CD4-positive, alpha-beta memory T cell (primary cell): ENCODE data around the gene ETDA. TPM values are rescaled to one million over a fixed set of nuclear protein-coding genes. Genes with fewer than 3 reads are reported as not detected.
"Not testable (repeated sequence)": the region's sequence is repeated elsewhere in the genome, so short reads cannot be mapped to it uniquely, and the experiment has no call there.

Source experiments
- CTCF ChIA-PET: fragments of 350-600 bp; sonication (Branson Sonifier 250); formaldehyde crosslinking; loops from one replicate; lab custom pipeline; 2021; ENCODE audit warnings: inconsistent platforms; ENCODE audit not compliant: partially characterized antibody; lab: Charles Lee
- POLR2A ChIA-PET: fragments of 350-600 bp; sonication (Branson Sonifier 250); formaldehyde crosslinking; loops from one replicate; lab custom pipeline; 2021; ENCODE audit not compliant: partially characterized antibody; lab: Charles Lee
- DNase-seq, 5 donors: peaks; one replicate each; pipeline versions ENCODE4 v3.0.0 to v3.0.0-alpha.2; 2020 to 2022; ENCODE audit warnings: mixed read lengths in 1 of 5
- H3K27ac ChIP-seq: one replicate; pipeline ENCODE4 v1.7.0; 2013; ENCODE audit warnings: low read depth, low read length
- H3K27me3 ChIP-seq: 2 replicates; pipeline ENCODE4 v1.7.0; 2013; ENCODE audit warnings: mild to moderate bottlenecking, low read length, moderate library complexity; ENCODE audit not compliant: insufficient read depth
- H3K36me3 ChIP-seq: 2 replicates; pipeline ENCODE4 v1.7.0; 2013; ENCODE audit warnings: mild to moderate bottlenecking, low read length, moderate library complexity; ENCODE audit not compliant: insufficient read depth
- H3K4me1 ChIP-seq: 2 replicates; pipeline ENCODE4 v1.7.0; 2013; ENCODE audit warnings: mild to moderate bottlenecking, low read length, moderate library complexity; ENCODE audit not compliant: insufficient read depth
- H3K4me3 ChIP-seq, 2 donors: one replicate each; pipeline ENCODE4 v1.7.0; 2013; ENCODE audit warnings: low read length in 2 of 2, mild to moderate bottlenecking in 1 of 2
- H3K9me3 ChIP-seq, 2 donors: one replicate each; pipeline ENCODE4 v1.7.0; 2013; ENCODE audit warnings: low read length in 2 of 2, control low read depth in 1 of 2; ENCODE audit not compliant: control insufficient read depth in 1 of 2
- H3K27ac Mint-ChIP-seq, 7 donors: one replicate each; pipeline ENCODE4 v1.8.0; 2020 to 2021; ENCODE audit warnings: mixed read lengths in 7 of 7, mild to moderate bottlenecking in 6 of 7, inconsistent platforms in 3 of 7, moderate library complexity in 3 of 7
- H3K27me3 Mint-ChIP-seq, 2 donors: one replicate each; pipeline ENCODE4 v1.8.0; 2020 to 2021; ENCODE audit warnings: mixed read lengths in 2 of 2
- H3K36me3 Mint-ChIP-seq, 2 donors: one replicate each; pipeline ENCODE4 v1.8.0; 2020 to 2021; ENCODE audit warnings: mixed read lengths in 2 of 2, inconsistent platforms in 1 of 2, mild to moderate bottlenecking in 1 of 2
- H3K4me1 Mint-ChIP-seq, 4 donors: one replicate each; pipeline ENCODE4 v1.8.0; 2020 to 2021; ENCODE audit warnings: mixed read lengths in 4 of 4, mild to moderate bottlenecking in 1 of 4
- H3K4me3 Mint-ChIP-seq, 8 donors: one replicate each; pipeline ENCODE4 v1.8.0; 2020 to 2021; ENCODE audit warnings: mixed read lengths in 8 of 8, mild to moderate bottlenecking in 7 of 8, moderate library complexity in 6 of 8, inconsistent platforms in 3 of 8
- H3K9me3 Mint-ChIP-seq, 8 donors: one replicate each; pipeline ENCODE4 v1.8.0; 2020 to 2021; ENCODE audit warnings: mixed read lengths in 8 of 8, mild to moderate bottlenecking in 5 of 8, inconsistent platforms in 3 of 8, moderate library complexity in 1 of 8
- intact Hi-C: fragments of 100-400 bp; cut with micrococcal nuclease; formaldehyde crosslinking; loops from one replicate; pipeline ENCODE4 v1.15.1; 2023
- polyA plus RNA-seq, 2 donors: library from polyadenylated mRNA; unstranded; fragments of 300-500 nt; fragmentation: Illumina TruSeq; gene quantifications; one replicate each; pipeline ENCODE4 v1.2.3, GENCODE V29; 2021
- total RNA-seq, 2 experiments: library from RNA; stranded (reverse); gene quantifications; one replicate each; pipeline ENCODE4 v1.2.3, GENCODE V29; 2021

The ETDA gene
- not detected for total RNA-seq
- not detected for polyA plus RNA-seq

GRCh38 chrX:135252011-135252518, at the start of gene ETDA:
TSS of gene ETDA (plus strand) at chrX:135252061. CDS start at chrX:135253277, 1,216 bp downstream.
- H3K9me3 ChIP-seq, H3K27me3 Mint-ChIP-seq, DNase-seq, H3K9me3 Mint-ChIP-seq, H3K36me3 ChIP-seq, H3K4me1 ChIP-seq, H3K4me3 ChIP-seq, intact Hi-C loops, H3K27me3 ChIP-seq, H3K4me3 Mint-ChIP-seq, H3K27ac Mint-ChIP-seq, H3K4me1 Mint-ChIP-seq, H3K36me3 Mint-ChIP-seq, H3K27ac ChIP-seq, POLR2A ChIA-PET, CTCF ChIA-PET: not testable (repeated sequence)

DNA sequence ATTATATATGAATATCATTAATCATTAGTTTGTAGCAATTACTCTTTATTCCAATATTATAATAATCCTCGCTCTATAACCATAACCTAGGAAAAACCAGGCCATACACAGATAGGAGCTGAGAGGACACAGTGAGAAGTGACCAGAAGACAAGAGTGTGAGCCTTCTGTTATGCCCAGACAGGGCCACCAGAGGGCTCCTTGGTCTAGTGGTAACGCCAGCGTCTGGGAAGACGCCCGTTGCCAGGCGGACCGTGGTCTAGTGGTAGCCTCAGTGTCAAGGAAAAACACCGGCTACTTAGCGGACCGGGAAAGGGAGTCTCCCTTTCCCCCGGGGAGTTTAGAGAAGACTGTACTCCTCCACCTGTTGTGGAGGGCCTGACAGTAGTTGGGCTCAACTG, 45.4 kb upstream of the ETDA start:
- H3K4me1 ChIP-seq, intact Hi-C loops, H3K36me3 Mint-ChIP-seq, H3K36me3 ChIP-seq, H3K9me3 ChIP-seq, POLR2A ChIA-PET, H3K27ac ChIP-seq, H3K27me3 ChIP-seq, H3K4me3 Mint-ChIP-seq, H3K27me3 Mint-ChIP-seq, H3K27ac Mint-ChIP-seq, H3K9me3 Mint-ChIP-seq, H3K4me1 Mint-ChIP-seq, H3K4me3 ChIP-seq: not testable (repeated sequence)
- CTCF ChIA-PET = interaction anchor here (1.5 to 1.6 kb wide), 2 partner anchors 269 kb away, joined by 6 to 7 read pairs; no protein-coding TSS in a partner anchor
- peak in 4 of 5 donors; percentile 1 to 43 (median 30) for DNase-seq

- Histone ChIP-seq H3K4me3 (no peak overlapping the region), H3K27me3 (no peaks in the 10 kb centered on the region), H3K36me3 (no peaks in the 10 kb centered on the region), H3K9me3 (no peaks in the 10 kb centered on the region), H3K4me1 (no peaks in the 10 kb centered on the region), H3K27ac (no peak overlapping the region)
- Mint-ChIP-seq H3K27ac (no peak overlapping the region), H3K4me3 (peak overlapping the region in 2 of 8 donors; percentile 20 to 39), H3K4me1 (peaks cover 0 to 3% (median 2%) of the 10 kb centered on the region in 4 donors), H3K36me3 (no peaks in the 10 kb centered on the region), H3K27me3 (peaks cover 2 to 3% of the 10 kb centered on the region in 2 donors), H3K9me3 (no peaks in the 10 kb centered on the region)
- ChIA-PET POLR2A (no interaction called here), CTCF (no interaction called here)
- no peak for DNase-seq
- intact Hi-C loops = no loop called here
These were observed 38.5 kb upstream of the ETDA start for GRCh38 chrX:135213200-135213844.

DNA sequence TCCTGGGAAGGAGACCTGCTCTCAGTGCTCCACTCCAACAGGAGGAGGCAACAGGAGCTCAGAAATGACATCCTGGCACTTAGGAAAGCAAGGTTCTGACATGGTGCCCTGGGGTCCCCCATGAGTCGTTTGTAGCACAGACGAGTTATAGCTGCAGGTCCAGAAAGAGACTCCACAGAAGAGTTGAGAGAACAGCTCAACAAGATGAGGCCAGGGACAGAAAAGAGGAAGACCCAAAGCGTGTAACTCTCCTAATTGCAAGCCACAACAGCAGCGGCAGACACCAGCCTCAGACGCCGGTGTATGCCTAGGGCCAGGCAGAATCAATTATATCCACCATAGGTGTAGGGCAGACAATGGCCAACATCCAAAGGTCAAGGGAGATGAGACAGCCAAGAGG, 5.9 kb upstream of the ETDA start:
- H3K9me3 Mint-ChIP-seq = not testable (repeated sequence)

GRCh38 chrX:135256087-135256684, 4.3 kb downstream of the ETDA start:
- DNase-seq, H3K36me3 Mint-ChIP-seq, H3K4me3 Mint-ChIP-seq, H3K27ac ChIP-seq, POLR2A ChIA-PET, H3K9me3 ChIP-seq, H3K27me3 ChIP-seq, H3K4me1 ChIP-seq, H3K36me3 ChIP-seq, intact Hi-C loops, H3K27ac Mint-ChIP-seq, H3K4me1 Mint-ChIP-seq, H3K4me3 ChIP-seq, CTCF ChIA-PET, H3K9me3 Mint-ChIP-seq, H3K27me3 Mint-ChIP-seq: not testable (repeated sequence)

More for the DNA sequence above, 5.9 kb upstream of the ETDA start:
- DNase-seq, H3K4me1 Mint-ChIP-seq, H3K4me3 ChIP-seq, H3K36me3 Mint-ChIP-seq, H3K4me3 Mint-ChIP-seq, H3K27me3 ChIP-seq, H3K27ac ChIP-seq, H3K36me3 ChIP-seq, H3K9me3 ChIP-seq, H3K27me3 Mint-ChIP-seq, POLR2A ChIA-PET, CTCF ChIA-PET, intact Hi-C loops, H3K27ac Mint-ChIP-seq, H3K4me1 ChIP-seq: not testable (repeated sequence)

DNA sequence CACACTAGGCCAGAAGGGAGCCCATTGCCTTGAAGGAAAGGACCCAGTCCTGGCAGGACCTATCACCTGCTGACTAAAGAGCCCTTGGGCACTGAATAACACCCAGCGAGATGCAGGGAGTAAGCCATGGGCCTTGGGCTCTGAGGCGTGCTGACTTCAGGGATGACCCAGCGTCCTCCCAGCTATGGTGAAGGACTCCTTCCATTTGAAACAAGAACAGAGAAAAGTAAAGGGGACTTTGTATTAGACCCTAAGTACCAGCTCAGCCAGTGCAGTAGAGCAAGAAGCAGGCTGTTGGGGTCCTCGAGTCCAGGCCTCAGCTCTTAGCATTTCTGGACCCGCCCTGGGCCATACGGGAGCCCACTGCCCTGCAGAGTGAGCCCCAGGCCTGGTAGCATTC, 5.1 kb downstream of the ETDA start:
- Mint-ChIP-seq H3K9me3 (no peaks in the 10 kb centered on the region), H3K27ac (peak overlapping the region in 1 of 7 donors; percentile 61), H3K27me3 (no peaks in the 10 kb centered on the region), H3K4me3 (no peak overlapping the region), H3K4me1 (peaks cover 0 to 2% (median 0%) of the 10 kb centered on the region in 4 donors), H3K36me3 (no peaks in the 10 kb centered on the region)
- Histone ChIP-seq H3K9me3 (no peaks in the 10 kb centered on the region), H3K27ac (no peak overlapping the region), H3K36me3 (no peaks in the 10 kb centered on the region), H3K27me3 (no peaks in the 10 kb centered on the region), H3K4me3 (no peak overlapping the region), H3K4me1 (no peaks in the 10 kb centered on the region)
- DNase-seq = no peak
- ChIA-PET CTCF (no interaction called here), POLR2A (no interaction called here)
- intact Hi-C loops = no loop called here

- POLR2A ChIA-PET = no interaction called here
These were observed 5.6 kb downstream of the ETDA start for GRCh38 chrX:135257469-135257868.

More at GRCh38 chrX:135257469-135257868, 5.6 kb downstream of the ETDA start:
- no peaks in the 10 kb centered on the region for H3K27me3 ChIP-seq
- H3K4me1 ChIP-seq = no peaks in the 10 kb centered on the region
- no peak for DNase-seq
- H3K4me1 Mint-ChIP-seq = peaks cover 0 to 2% (median 0%) of the 10 kb centered on the region in 4 donors
- no peaks in the 10 kb centered on the region for H3K36me3 Mint-ChIP-seq
- no peak overlapping the region for H3K27ac ChIP-seq
- no peaks in the 10 kb centered on the region for H3K9me3 ChIP-seq
- intact Hi-C loops = no loop called here
- no peak overlapping the region for H3K4me3 ChIP-seq
- H3K36me3 ChIP-seq = no peaks in the 10 kb centered on the region
- CTCF ChIA-PET = no interaction called here
- no peaks in the 10 kb centered on the region for H3K27me3 Mint-ChIP-seq
- no peak overlapping the region for H3K27ac Mint-ChIP-seq
- no peak overlapping the region for H3K4me3 Mint-ChIP-seq
- H3K9me3 Mint-ChIP-seq = no peaks in the 10 kb centered on the region
